Measurements from ENCODE around the gene SPDEF.

The SPDEF gene

GRCh38 chr6:34522761-34523160 lies 33.4 kb downstream of the SPDEF start:
- no peak for TF ChIP-seq ZNF8 (CRISPR knock-in tag; IDR thresholded peaks at IDR 0.05)
- no peak for TF ChIP-seq PATZ1 (CRISPR knock-in tag; IDR thresholded peaks at IDR 0.05; ENCODE audit: borderline replicate concordance)
- no peak for TF ChIP-seq ZNF70 (CRISPR knock-in tag; IDR thresholded peaks at IDR 0.05)
- no peak for TF ChIP-seq TOX (CRISPR knock-in tag; IDR thresholded peaks at IDR 0.05; ENCODE audit: borderline replicate concordance)
- TF ChIP-seq BACH2 (CRISPR knock-in tag; IDR thresholded peaks at IDR 0.05; ENCODE audit: borderline replicate concordance) = no peak
- TF ChIP-seq SNAI2 (CRISPR knock-in tag; IDR thresholded peaks at IDR 0.05) = no peak
- TF ChIP-seq ZFP3 (CRISPR knock-in tag; IDR thresholded peaks at IDR 0.05) = no peak
- TF ChIP-seq CREB5 (CRISPR knock-in tag; IDR thresholded peaks at IDR 0.05; ENCODE audit: low read depth) = no peak
- TF ChIP-seq POU6F1 (CRISPR knock-in tag; IDR thresholded peaks at IDR 0.05; ENCODE audit: borderline replicate concordance, low read depth) = no peak
- ATAC-seq = no peak

GRCh38 chr6:34521463-34522285 lies 34.5 kb downstream of the SPDEF start:
- TF ChIP-seq PPARA (CRISPR knock-in tag; IDR thresholded peaks at IDR 0.05; ENCODE audit: borderline replicate concordance) = no peak
- TF ChIP-seq ZFP3 (CRISPR knock-in tag; IDR thresholded peaks at IDR 0.05) = no peak
- no peak for TF ChIP-seq TSHZ2 (CRISPR knock-in tag; IDR thresholded peaks at IDR 0.05)
- no peak for ATAC-seq

- no peak for ATAC-seq
- TF ChIP-seq RARB (CRISPR knock-in tag; IDR thresholded peaks at IDR 0.05) (no peak), ESRRG (CRISPR knock-in tag; IDR thresholded peaks at IDR 0.05) (no peak), CREB5 (CRISPR knock-in tag; IDR thresholded peaks at IDR 0.05; ENCODE audit: low read depth) (no peak), ISL1 (CRISPR knock-in tag; IDR thresholded peaks at IDR 0.05) (no peak), SNAI2 (CRISPR knock-in tag; IDR thresholded peaks at IDR 0.05) (no peak), ZNF565 (CRISPR knock-in tag; conservative IDR thresholded peaks at IDR 0.05; ENCODE audit: low read depth) (no peak), PPARA (CRISPR knock-in tag; IDR thresholded peaks at IDR 0.05; ENCODE audit: borderline replicate concordance) (no peak), TCF4 (CRISPR knock-in tag; IDR thresholded peaks at IDR 0.05; ENCODE audit: borderline replicate concordance) (no peak), PATZ1 (CRISPR knock-in tag; IDR thresholded peaks at IDR 0.05; ENCODE audit: borderline replicate concordance) (no peak), ZNF8 (CRISPR knock-in tag; IDR thresholded peaks at IDR 0.05) (no peak), CSDC2 (CRISPR knock-in tag; IDR thresholded peaks at IDR 0.05) (no peak), BACH2 (CRISPR knock-in tag; IDR thresholded peaks at IDR 0.05; ENCODE audit: borderline replicate concordance) (no peak), OSR1 (CRISPR knock-in tag; IDR thresholded peaks at IDR 0.05) (no peak)
Observed at GRCh38 chr6:34520645-34521462, 35.3 kb downstream of the SPDEF start.
